ENCODE data around the gene IFITM2. TPM values are rescaled to one million over a fixed set of nuclear protein-coding genes. Genes with fewer than 3 reads are reported as not detected.

The IFITM2 gene
- total RNA-seq, 1 experiment from 2014 or later: 421 TPM

DNA sequence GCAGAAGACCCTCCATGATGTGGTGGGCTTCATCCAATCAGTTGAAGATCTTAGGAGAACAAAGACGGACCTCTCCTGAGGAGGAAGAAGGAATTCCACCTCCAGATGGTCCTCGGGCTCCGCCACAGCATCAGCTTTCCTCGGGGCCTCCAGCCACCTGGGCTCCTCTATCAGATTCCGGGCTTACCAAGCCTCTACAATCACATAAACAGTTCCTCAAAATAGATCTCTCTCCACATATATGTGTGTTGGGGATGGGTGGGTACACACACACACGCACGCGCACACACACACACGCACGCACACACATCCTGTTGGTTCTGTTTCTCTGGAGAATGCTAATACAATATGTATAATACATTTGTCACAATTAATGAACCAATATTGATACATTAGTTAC, 48.2 kb upstream of the IFITM2 start:
- Histone ChIP-seq H4K5ac (ENCODE audit: insufficient read length, low read depth, low read length) (no peak overlapping the region), H2BK120ac (ENCODE audit: low read depth, low read length, poor library complexity, severe bottlenecking) (no peak overlapping the region), H3K18ac (ENCODE audit: insufficient read length, low read depth, low read length) (no peak overlapping the region), H3K4ac (ENCODE audit: low read depth, low read length) (no peak overlapping the region), H2BK15ac (ENCODE audit: low read depth, low read length) (no peak overlapping the region), H3K79me2 (ENCODE audit: insufficient read depth, low read length) (no peaks in the 10 kb centered on the region), H3K4me2 (ENCODE audit: insufficient read depth, insufficient read length, low read length) (no peak overlapping the region), H2AK5ac (ENCODE audit: insufficient read length, low read length) (no peak overlapping the region), H4K91ac (ENCODE audit: insufficient read length, low read depth, low read length) (no peak overlapping the region), H2BK12ac (ENCODE audit: insufficient read length, low read depth, low read length) (no peak overlapping the region), H3K79me1 (ENCODE audit: insufficient read depth, low read depth, low read length, poor library complexity, severe bottlenecking) (no peaks in the 10 kb centered on the region), H3T11ph (ENCODE audit: low read length) (no peak overlapping the region), H3K9me3 (ENCODE audit: control insufficient read depth, low read depth, low read length) (no peaks in the 10 kb centered on the region), H3K4me1 (ENCODE audit: insufficient read depth, low read length) (no peaks in the 10 kb centered on the region), H2BK20ac (ENCODE audit: low read depth, low read length, poor library complexity, severe bottlenecking) (no peak overlapping the region), H4K20me1 (ENCODE audit: control insufficient read depth, insufficient read depth, insufficient read length) (no peaks in the 10 kb centered on the region), H3K27ac (ENCODE audit: insufficient read length, low read depth, low read length) (no peak overlapping the region), H3K9ac (ENCODE audit: extremely low read depth, insufficient read length, low read length) (no peak overlapping the region), H3K27me3 (ENCODE audit: insufficient read depth, low read length) (no peaks in the 10 kb centered on the region), H3K56ac (ENCODE audit: insufficient read length, low read depth, low read length) (no peak overlapping the region), H2BK5ac (ENCODE audit: insufficient read length, low read length) (no peak overlapping the region), H2AFZ (ENCODE audit: low read length) (no peak overlapping the region), H3K23ac (ENCODE audit: insufficient read length, low read depth, low read length) (no peak overlapping the region), H3K23me2 (ENCODE audit: insufficient read length, low read depth, low read length, poor library complexity, severe bottlenecking) (no peaks in the 10 kb centered on the region), H4K8ac (replicated peaks; ENCODE audit: insufficient read length, low read depth, low read length) (no peak overlapping the region), H3K14ac (ENCODE audit: insufficient read depth, low read length) (no peak overlapping the region)
- no peaks in the 10 kb centered on the region for H3K4me1 Mint-ChIP-seq
- H3K27ac Mint-ChIP-seq: no peak overlapping the region
- DNase-seq: no peak
- no CpG with 5 or more reads among the region's 10 CpGs for WGBS (ENCODE audit: extremely low coverage, insufficient read length, low lambda C conversion rate)
- H3K36me3 Mint-ChIP-seq (ENCODE audit: insufficient read depth in 1 of 3, low read depth in 3 of 3): no peaks in the 10 kb centered on the region
- TF ChIP-seq, protein P1, sequence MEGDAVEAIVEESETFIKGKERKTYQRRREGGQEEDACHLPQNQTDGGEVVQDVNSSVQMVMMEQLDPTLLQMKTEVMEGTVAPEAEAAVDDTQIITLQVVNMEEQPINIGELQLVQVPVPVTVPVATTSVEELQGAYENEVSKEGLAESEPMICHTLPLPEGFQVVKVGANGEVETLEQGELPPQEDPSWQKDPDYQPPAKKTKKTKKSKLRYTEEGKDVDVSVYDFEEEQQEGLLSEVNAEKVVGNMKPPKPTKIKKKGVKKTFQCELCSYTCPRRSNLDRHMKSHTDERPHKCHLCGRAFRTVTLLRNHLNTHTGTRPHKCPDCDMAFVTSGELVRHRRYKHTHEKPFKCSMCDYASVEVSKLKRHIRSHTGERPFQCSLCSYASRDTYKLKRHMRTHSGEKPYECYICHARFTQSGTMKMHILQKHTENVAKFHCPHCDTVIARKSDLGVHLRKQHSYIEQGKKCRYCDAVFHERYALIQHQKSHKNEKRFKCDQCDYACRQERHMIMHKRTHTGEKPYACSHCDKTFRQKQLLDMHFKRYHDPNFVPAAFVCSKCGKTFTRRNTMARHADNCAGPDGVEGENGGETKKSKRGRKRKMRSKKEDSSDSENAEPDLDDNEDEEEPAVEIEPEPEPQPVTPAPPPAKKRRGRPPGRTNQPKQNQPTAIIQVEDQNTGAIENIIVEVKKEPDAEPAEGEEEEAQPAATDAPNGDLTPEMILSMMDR (conservative IDR thresholded peaks at IDR 0.05): no peak
- peaks cover 13 to 18% of the 10 kb centered on the region in 2 experiments for H3K9me3 Mint-ChIP-seq
- H3K27me3 Mint-ChIP-seq (ENCODE audit: low read depth): peaks cover 4% of the 10 kb centered on the region
- H3K4me3 Mint-ChIP-seq: no peak overlapping the region
